ENCODE data around the gene HAND1.

HAND1 gene

DNA sequence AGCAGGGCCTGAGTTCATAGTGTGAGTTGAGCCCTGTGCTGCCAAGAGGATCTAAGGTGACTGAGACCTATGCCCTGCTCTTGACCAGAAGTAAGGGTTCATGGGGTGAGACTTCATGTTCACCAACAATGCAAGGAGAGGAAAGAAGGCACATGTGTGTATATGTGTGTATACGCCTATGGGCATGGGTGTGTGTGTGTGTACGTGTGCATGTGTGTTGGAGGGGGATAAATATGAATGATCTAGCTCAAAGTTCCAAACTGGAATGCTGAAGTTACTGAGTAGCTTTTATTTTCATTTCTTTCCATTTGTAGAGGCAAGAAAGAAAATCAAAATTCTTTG, 25.6 kb upstream of the HAND1 start:
- DNase-seq = no peak

DNA sequence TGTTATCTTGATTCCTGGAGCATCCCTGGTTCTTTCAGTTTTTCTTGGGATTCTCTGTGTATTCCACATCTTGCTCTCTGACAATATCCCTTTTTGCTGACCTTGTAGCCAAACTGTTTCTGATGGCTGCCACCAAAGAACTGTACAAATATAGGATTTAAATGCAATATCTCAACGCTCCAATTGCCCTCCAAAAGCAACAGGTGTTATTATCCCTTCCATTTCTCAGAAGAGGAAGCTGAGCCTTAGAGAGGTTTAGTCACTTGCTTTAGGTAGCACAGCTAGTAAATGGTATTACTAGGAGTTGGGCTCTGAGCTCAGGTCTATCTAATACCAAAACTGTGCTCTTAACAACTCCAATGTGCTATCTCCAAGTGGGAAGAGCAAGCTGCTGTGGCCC, 24.2 kb upstream of the HAND1 start:
- DNase-seq = no peak

DNA sequence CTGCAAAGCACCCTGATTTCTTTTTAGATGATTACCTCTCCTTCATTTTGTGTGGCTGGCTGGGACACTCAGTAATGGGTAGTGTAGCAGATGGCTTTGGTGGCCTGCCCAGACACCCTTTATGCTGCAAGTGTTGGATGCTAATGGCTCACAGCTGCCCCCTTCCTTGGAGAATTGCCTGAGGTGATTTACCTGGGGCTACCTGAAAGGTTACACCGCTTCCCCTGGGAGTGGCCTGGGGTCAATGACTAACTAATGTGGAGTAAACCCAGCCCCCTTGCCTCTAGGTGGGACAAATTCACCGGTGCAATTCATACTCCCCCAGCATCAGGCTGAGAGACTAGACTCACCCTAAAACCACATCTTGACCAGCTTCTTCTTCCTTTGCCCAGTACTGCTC, 23.5 kb upstream of the HAND1 start:
- no peak for DNase-seq

DNA sequence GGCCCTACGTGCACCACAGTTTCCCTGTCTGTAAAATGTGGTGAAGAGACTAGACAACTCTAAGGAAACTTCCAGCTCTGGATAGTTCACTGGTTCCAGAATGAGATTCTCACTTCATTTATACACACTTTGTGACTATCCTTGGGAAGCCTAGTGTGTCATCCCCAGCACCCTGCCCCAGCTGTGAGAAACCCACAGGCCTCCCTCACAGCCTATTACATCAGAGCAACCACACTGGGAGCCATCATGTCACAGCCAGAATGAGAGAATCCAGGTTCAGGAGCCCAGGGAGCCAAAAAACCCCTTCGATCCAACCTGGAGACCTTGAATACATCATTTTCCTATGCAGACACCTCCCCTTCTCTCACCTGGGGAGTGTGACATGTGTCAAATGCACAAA, 21.0 kb upstream of the HAND1 start:
- DNase-seq = no peak

DNA sequence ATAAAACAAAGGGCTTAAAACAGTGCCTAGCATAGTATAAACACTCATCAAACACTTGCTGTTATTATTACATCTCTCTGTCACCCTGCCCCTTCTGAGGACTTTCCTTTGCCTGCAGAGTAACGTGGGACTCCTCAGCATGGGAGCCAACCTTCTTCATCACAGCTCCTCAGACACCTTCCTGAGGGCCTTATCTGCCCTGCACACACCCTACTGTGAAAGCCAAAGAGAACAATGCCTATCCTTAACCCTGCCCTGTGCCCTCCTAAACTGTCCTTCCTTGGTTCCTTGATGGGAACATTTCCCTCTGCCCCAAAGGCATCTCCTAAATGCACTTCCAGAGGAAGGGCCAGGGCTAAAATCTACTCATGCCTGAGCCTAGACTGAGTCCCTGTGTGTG, 20.6 kb upstream of the HAND1 start:
- DNase-seq = no peak

DNA sequence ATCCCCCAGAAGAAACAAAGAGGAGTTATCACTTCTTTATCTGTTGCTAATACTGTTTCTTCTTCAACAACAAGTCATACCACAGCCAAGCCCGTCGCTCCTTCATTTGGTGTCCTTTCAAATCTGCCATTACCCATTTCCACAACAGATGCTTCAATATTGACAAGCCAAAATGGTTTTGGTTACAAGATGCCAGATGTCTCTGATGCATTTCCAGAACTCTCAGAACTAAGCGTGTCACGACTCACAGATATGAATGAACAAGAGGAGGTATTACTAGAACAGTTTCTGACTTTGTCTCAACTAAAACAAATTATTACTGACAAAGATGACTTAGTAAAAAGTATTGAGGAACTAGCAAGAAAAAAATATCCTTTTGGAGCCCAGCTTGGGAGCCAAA, 16.0 kb upstream of the HAND1 start:
- DNase-seq = no peak

DNA sequence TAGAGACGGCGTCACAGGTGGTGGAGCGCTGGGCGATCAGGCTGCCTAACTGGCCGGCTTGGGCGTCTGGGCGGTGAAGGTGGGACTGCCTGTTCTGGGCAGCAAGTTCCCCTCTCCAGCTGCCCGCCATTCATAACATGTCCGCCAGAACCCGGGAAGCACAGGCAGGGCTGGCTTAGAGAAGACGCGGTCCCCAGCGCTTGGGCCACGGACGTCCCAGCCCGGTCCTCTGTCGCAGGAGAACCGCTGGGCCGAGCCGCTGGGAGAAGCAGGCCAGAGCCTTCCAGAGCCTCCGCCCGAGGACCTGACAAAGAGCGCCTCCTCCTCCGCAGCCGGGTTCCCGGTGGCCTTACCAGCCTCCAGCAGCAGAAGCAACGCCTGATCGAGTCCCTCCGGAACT, 15.2 kb upstream of the HAND1 start:
- DNase-seq = no peak

DNA sequence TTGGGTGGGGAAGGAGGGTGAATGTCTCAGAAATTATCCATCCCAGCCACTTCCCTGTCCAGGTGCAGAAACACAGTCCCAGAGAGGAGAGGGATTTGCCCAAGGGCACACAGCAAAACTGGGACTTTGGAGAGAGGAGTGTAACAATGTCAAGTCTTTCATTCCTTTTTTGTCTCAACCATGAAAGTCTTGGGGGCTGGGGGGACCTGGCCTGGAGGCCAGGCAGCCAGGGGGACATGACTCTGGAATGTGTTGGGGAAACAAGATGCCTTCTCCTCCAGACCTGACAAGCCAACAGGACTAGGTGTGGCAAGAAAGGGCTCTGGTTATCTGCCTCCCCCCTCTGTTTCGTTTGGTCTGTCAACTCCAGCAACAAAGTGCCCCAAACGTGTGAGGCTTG, 13.9 kb upstream of the HAND1 start:
- DNase-seq = no peak

DNA sequence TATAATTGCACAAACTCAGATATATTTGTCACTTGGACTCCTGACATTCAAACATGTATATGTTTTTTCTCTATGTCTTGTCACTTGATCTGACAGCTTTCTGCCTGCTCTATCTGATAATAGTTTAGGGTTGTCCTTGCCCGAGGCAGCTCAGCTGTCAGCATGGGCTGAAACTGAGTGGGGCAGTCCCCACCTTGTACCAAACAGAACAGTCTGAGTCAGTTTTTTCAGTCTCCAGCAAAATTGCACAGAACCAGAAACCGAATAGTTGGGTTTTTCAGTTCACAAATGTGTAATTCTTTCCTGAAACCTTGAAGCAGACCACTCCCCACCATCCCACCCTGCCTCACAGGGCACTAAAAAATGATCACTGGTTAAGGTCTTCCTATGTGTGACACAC, 9.5 kb upstream of the HAND1 start:
- no peak for DNase-seq

DNA sequence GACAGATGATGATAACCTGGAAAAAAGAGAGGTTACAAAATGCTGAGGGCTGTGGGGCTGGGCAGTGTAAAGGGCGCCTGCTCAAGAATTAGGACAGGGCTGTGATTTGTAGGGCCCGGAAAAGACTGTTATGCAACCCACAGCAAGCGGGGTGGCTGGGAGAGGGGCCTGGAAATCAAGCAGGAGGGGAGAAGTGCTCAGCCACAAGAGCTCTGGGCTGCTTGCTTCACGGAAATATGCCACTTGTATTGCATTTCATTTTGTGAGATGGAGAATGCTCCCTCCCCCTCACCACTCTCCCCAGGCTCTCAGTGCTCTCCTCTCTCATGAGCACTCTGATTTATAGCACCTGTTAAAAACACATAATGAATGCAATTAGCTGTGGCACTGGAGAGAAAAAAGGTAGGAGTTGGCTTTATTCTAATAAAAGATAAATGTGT, 8.4 kb upstream of the HAND1 start:
- DNase-seq = peak; percentile 37

DNA sequence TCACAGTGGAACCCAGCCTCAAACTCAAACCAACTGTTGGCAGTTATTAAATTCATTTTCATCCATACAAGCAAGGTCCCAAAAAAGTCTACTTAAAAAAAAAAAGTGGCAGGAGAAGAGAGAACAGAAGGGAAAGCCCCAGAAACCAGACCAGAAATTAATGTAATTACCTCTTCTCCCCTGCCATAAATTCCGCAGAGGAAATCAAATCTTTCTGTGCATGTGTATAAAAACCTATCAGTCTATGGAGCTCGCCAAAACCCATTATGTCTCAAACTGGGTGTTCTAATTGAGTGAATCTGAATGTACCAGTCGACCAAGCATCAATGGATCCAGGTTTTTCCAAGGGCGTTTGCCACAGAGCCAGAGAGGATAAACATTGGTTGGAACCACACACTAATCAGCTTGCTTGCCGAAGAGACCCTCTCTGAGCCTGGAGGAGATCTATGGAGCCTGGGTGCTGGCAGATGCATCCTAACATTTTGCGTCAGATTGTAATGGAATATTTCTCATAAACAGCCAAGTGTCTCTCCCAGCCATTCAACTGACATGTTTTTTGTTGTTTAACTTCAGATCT, 7.9 kb upstream of the HAND1 start:
- no peak for DNase-seq

DNA sequence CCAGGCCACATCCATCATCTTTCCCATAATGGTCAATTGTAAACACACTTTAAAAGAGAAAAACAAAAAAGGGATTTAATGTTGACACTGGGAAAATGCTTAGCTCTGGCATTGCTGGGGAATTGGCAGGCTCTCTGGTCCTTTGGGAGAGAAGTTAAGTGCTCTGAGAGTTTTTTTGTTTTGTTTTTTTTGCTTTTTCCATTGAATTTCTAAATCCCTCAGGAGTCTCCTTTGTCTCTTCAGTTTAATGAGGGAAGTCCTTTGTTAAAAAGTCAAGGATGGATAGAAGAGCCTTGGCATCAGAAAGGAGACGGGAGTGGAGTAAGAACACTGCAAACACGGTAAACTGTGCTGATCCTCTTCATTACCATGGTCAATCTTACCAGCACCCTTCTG, 7.1 kb upstream of the HAND1 start:
- DNase-seq = peak; percentile 16

DNA sequence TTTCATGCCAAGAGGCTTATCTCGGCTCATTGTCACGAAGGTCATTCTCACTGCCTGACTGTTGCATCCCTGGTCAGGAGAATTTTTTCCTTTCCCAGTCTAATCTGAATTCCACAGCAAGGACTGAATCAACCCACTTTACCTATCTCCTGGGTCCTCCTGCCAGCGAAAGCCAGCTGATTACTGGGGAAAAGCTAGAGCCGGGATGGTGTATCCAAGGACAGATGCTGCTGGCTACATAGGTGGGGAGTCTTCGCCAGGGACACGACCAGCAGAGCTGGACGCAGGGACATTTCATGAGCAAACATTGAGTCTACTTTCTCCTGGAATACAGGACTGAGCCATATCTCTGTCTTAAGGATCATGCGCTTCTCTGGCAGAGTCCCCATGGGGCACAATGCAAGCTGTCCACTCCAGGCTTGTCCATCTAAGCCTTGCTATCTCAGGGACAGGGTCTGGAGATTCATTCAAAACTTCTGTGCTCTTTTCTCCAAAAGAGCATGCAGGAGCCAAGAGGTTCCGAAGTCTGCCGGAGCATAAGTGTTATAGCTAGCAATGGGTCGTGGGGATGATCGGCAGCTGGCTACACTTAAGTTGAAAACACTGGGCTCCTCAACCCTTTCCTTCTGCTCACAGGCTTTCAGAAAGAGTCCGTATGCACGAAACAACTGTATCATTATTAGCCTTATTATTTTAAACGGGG, 6.5 kb upstream of the HAND1 start:
- no peak for DNase-seq

DNA sequence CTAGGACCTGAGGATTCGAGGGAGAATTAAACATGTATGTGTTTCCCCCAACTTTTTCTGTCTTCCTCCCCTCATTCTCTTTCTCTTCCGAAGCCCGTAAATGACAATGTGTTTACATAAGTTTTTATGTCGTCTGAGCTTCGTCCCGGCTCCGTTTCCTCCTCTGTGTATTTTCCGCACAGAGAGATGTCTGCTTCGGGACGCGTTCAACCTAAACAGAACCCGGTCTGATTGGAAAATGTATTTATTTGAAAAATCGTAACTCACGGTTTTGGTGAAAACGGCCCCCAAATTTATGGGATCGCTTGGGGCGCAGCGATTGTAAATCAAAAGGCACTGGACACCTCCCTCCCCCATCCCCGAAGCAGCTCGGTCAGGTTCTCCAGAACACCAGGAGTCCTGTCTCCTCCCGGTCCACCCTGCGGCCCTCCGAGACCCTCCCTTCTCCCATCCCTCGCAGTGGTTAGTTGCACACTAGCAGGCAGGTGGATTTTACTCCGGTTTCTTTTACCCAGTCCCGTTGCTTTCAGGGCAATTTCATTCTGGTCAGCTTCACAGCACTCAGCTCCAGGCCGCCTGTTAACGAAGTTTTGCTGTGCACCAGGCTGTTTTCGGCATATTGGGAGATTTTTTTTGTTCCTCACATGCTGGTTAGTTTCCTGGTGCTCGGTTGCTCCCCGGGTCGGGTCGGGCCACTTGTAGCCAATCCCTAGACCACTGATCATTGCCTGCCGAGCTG, 5.8 kb upstream of the HAND1 start:
- no peak for DNase-seq

DNA sequence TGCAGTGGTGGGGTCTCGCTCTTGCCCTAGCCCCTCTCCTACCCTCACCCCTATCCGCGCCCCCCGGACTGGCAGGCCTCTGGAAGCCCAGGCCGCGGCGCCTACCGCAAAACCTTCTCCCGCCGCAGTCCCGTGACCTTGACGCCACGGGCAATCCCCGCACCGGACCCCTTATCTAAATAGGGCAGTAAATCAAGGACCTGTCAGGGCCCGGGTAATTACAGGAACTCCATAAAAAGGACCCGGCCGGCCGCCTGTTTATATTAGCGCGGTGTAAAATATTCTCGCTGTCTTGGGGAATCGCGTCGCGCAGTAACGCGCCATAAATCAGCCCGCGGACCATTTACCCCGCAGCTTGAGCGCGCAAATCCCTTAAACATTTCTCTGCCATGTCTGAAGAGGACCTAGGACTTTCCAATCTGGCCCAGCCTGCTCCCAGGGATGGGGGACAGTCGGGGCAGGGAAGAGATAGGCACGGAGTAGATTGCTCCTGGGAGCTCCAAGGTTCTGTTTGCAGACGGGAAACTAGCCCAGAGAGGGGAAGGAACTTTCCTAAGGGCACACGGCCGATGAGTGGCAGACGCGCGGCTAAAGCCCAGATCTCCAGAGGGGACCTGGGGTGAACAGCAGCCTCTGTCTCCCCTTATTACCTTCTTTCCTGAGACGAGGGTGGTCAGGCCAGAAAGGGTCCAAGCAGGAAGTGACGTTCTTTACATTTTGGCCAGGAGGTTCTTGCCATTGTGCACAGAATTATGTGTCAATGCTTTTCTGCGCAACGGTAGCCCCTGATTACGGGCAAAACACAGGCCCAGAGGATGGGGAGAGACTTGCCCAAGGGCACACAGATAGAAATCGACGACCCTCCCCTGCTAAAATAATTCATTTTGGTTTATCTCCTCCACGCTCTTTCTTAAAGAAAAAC, 4.8 kb upstream of the HAND1 start:
- DNase-seq = no peak

DNA sequence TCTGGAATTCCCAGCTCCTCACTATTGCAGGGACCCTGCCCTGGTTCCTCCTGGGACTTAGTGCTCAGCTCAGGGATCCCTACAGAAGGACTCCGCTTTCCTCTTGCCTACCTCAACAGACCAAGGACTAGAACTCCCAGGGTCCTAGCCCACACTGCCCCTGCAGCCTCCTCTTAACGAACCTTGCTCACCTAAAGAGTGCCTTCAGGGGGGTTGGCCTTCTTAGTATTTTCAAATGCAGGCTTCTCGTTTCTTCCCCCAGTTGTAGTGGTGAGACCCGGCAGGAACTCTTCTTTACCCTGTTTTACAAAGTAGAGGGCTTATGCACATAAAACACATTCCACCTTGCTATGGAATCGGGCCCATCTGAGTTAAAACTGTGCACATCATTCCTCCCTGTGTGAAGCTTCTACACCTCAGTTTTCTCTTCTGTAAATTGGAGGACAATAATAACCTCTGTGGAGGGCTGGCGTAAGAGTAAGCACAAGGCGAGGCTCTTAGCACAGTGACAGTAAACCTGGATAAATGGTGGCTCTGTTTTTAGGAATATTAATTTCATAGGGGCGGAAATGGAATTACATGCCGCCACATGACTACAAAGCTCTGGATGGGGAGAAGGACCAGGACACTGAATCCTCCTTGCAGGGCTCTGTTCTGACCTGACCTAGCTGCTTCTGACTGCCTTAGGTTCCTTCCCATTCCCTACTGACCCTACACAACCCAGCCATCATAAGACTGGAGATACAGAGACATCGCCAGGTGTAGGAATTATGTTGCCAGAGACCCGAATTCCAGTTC, 3.8 kb upstream of the HAND1 start:
- no peak for DNase-seq

DNA sequence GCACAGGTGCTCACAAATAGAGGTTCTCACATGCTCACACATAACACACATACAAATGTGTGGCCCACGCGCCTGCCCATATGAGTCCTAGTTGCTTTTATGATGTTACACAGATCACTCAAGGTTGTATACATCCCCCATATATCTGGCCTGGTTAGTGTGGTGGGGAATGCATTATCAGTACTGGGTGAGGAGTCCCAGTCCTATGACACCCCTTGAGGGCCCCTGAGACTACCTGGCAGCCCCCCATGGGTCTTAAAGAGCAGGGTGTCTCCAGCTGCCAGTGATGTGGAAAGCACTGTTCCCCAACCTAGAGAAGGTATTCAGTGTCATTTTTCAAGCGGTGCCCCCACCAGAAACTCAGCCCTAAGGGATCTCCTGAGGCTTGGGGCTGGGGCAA, 2.8 kb upstream of the HAND1 start:
- DNase-seq = no peak

DNA sequence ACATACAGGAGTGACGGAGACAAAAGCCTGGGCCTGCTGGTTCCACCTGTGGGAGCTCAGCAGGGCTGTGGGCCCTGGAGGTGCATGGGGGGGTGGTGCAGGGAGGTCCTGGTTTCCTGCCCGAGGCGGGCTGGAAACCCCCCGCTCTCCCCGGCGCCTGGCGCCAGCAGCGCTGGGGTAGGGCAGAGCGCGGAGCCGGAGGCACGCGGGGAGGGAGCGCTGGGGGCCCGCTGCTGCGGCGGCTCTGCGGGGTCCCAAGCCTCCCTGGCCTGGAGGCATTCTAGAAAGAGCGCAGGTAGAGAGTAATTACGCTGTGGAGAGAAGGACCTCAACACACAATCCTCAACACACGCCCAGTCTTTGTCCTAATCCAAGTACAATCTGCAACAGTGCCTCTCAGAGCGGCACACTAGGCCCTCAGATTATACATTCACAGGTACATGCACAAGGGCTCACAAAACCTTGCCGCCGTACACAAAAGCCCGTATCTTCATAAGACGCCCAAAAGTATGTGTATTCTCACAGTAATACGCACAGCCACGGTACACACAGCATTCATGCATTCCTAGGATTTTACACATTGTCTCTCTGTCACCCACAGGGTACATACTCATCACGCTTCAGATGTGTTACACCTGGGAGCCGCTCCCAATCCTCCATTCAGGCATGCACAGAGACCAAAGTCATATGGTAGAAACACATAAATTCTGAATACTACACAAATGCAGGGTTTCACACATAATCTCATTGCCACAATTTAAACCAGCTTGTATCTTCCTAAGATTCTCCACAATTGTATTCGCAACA, 2.1 kb upstream of the HAND1 start:
- no peak for DNase-seq

DNA sequence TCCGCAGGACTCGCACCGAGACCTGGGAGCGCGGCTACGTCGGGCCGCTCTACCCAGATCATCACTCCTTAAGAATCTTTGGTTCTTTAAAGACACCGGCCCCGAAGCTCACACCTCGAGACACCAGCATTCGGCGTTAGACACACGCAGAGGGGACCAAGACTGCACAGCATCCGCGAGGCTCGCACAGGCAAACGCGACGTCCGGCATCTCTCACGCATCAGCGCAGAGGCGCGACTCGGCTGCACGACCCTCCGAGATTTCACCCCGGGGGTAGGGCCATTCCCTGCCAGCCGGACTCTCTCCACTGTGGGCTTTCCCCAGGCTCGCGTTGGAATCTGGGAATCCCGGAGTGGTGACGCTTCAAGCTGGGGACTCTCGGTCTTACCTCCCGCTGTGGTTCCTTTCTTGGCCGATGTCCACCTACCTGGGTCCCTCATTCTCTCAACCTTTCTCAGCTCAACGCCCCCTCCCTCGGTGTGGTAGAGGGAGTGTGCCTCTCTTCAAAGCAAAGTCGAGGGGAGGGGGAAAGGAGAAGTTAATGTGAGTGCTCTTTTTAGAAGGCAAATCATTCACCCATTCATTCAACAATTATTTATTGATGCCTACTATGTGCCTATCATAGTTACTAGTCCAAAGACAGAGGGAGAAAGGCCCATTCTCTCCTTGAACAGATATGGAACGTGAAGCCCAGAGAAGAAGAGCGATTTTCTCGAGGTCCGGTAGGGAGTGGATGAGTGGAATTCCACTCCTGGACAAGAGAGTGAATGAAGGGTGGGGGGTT, 1.3 kb upstream of the HAND1 start:
- no peak for DNase-seq

DNA sequence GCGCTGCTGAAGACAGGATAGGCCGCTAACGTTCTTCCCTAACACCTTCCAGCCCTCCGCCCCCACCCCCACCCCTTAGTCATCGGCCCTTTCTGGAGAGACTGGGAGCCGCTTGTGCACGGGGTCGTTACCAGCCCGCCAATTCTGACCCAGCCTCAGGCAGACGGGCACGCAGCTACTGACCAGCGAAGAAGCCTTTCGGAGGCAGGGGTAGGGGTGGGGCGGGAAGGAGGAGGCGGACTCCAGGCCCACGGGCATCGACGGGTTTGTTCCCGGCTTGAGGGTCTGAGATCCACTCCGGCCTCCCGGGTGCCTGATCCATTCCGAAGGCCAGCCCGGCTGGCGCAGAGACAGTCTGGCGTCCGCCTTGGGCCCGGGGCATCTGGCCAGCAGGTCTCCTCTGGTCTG, 729 bp upstream of the HAND1 start:
- DNase-seq = no peak

Measured in DMS79 (cell line).